Liver (tissue), 3 donors: ENCODE data around the gene CELSR2.

Experiments
- HNF4A ChIP-seq, 2 donors: conservative IDR thresholded peaks; 2 replicates each; pipeline ENCODE4 v1.6.1; 2016; ENCODE audit warnings: antibody characterized with exemption in 2 of 2, mild to moderate bottlenecking in 2 of 2
- REST ChIP-seq: IDR thresholded peaks from 2 replicates; pipeline ENCODE4 v1.6.1; 2016; ENCODE audit warnings: antibody characterized with exemption, mild to moderate bottlenecking
- YY1 ChIP-seq: IDR thresholded peaks from 2 replicates; pipeline ENCODE4 v1.6.1; 2016; ENCODE audit warnings: antibody characterized with exemption, mild to moderate bottlenecking
- TF ChIP-seq, protein P1 (sequence below): fragments of 150-350 bp; IDR thresholded peaks from 2 replicates; pipeline ENCODE4 v1.5.1; 2017; ENCODE audit warnings: improper control_type of control experiment, low read depth, low read length; ENCODE audit not compliant: missing input control
- donor health status: healthy.
- donor health status: healthy.

DNA sequence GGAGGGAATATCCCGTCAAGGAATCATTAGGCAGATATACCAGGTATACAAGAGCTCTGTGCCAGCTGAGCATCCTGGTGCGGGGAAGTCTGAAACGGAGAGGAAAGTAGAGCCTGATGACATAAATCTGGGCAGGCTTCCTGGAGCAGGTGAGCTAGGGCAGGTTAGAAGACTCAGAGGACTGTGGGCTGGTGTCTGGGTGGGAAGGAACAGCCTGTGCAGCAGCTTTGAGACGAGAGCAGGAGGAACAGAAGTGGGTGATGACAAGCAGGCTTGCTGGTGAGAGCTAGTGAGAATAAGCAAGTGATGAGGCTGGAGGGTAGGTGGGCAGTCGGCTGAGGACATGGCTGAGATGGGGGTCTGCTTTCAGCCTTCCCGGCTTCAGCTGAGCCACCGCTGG is 6.7 kb downstream of the CELSR2 start:
- TF ChIP-seq, protein P1, sequence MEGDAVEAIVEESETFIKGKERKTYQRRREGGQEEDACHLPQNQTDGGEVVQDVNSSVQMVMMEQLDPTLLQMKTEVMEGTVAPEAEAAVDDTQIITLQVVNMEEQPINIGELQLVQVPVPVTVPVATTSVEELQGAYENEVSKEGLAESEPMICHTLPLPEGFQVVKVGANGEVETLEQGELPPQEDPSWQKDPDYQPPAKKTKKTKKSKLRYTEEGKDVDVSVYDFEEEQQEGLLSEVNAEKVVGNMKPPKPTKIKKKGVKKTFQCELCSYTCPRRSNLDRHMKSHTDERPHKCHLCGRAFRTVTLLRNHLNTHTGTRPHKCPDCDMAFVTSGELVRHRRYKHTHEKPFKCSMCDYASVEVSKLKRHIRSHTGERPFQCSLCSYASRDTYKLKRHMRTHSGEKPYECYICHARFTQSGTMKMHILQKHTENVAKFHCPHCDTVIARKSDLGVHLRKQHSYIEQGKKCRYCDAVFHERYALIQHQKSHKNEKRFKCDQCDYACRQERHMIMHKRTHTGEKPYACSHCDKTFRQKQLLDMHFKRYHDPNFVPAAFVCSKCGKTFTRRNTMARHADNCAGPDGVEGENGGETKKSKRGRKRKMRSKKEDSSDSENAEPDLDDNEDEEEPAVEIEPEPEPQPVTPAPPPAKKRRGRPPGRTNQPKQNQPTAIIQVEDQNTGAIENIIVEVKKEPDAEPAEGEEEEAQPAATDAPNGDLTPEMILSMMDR = no peak
- no peak for TF ChIP-seq HNF4A (conservative IDR thresholded peaks at IDR 0.05)
- no peak for TF ChIP-seq YY1
- TF ChIP-seq REST = no peak
